NT2/D1 (cell line): ENCODE measurements around the gene HOTAIR.

Experiments used
- DNase-seq: peaks from one replicate; pipeline ENCODE4 v3.0.0-alpha.2; 2011; ENCODE audit warnings: low read depth, low spot score
- H3K27me3 ChIP-seq: 2 replicates; pipeline ENCODE4 v1.6.0; 2011; ENCODE audit warnings: mild to moderate bottlenecking; ENCODE audit not compliant: insufficient read length, insufficient read depth
- H3K36me3 ChIP-seq: 2 replicates; pipeline ENCODE4 v1.6.1; 2011; ENCODE audit warnings: mild to moderate bottlenecking, low read length, mixed read lengths; ENCODE audit not compliant: insufficient read depth, insufficient read length
- H3K4me1 ChIP-seq: 2 replicates; pipeline ENCODE4 v1.5.1; 2011; ENCODE audit not compliant: insufficient read depth, insufficient read length
- H3K4me3 ChIP-seq: 2 replicates; pipeline ENCODE4 v1.5.1; 2011; ENCODE audit warnings: low read depth; ENCODE audit not compliant: insufficient read length
- H3K9ac ChIP-seq: 2 replicates; pipeline ENCODE4 v1.6.0; 2011; ENCODE audit warnings: low read depth; ENCODE audit not compliant: insufficient read length
- H3K9me3 ChIP-seq: 2 replicates; pipeline ENCODE4 v1.5.1; 2011; ENCODE audit warnings: mild to moderate bottlenecking, low read length; ENCODE audit not compliant: insufficient read depth
- SUZ12 ChIP-seq: IDR thresholded peaks from 2 replicates; pipeline ENCODE4 v1.6.1; 2011; ENCODE audit not compliant: insufficient read length, insufficient read depth; ENCODE audit errors: extremely low read depth
- YY1 ChIP-seq: IDR thresholded peaks from 2 replicates; pipeline ENCODE4 v1.6.1; 2011; ENCODE audit not compliant: insufficient read length, insufficient read depth
- ZNF274 ChIP-seq: IDR thresholded peaks from 2 replicates; pipeline ENCODE4 v1.6.1; 2011; ENCODE audit warnings: mild to moderate bottlenecking, low read depth, low read length

HOTAIR gene

DNA sequence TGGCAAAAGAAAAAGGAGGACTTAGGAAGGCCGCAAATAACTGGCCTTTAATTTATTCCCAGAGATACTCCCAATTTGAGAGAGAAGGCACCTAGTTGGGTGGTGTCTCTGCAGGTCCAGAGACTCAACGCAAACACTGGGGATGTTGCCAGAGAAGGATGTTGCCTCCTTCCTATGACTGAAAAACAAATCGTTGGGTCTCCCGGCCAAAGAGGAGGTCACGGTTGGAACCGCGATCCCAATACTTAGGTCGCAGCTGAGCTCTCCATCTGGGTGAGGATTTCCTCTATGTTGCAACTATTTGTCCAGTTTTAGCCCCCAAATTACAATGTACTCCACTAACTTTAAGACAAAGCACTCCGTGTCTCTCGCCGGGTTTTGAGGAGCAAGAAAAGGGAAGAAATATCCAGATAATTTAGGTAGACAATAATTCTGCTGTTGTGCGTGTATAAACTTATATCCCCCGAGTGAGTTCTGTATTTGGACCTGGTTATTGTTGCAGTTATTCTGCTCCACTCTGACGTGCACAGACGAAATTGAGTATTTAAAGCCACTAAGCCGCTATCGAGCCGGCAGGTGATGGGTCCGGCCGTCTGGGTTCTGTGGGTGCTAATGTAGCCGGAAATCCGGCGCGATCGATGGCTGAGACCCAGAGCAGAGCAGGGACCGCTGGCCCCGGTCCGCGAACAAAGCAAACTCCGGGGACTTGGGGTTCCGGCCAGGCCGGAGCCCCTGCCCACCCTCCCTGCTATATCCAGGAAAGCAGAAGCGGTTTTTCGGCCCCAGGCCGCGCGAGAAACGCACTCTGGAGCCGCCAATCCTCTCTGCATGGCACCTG is 14.3 kb downstream of the HOTAIR start:
- Histone ChIP-seq H3K9me3 (no peaks in the 10 kb centered on the region), H3K36me3 (no peaks in the 10 kb centered on the region), H3K4me3 (no peak overlapping the region), H3K4me1 (no peaks in the 10 kb centered on the region), H3K9ac (no peak overlapping the region), H3K27me3 (peaks cover 100% of the 10 kb centered on the region)
- DNase-seq = no peak
- TF ChIP-seq SUZ12 (no peak), YY1 (no peak), ZNF274 (no peak)

DNA sequence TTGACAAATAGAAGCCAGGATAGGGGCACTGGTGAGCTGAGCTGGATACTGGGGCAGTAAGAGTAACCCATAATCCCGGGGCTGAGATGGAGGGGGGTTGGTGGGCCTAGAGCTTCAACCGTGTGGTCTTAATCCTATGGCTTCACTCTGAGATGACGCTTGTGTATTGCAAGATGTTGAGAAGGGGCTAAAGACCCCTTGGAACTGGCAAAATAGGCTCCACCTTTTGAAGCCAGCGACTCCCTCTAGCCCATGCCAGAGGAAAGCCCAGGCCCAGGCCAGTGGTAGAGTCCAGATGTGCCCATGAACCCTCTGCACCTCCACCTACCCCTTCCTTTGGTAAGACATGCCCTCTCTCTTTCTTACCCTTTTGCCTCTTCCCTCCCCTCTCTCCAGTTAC is 15.4 kb downstream of the HOTAIR start:
- H3K9ac ChIP-seq = no peak overlapping the region
- H3K9me3 ChIP-seq = no peaks in the 10 kb centered on the region
- DNase-seq = no peak
- H3K4me3 ChIP-seq = no peak overlapping the region
- TF ChIP-seq SUZ12 (no peak), ZNF274 (no peak), YY1 (no peak)
- peaks cover 4% of the 10 kb centered on the region for H3K4me1 ChIP-seq
- H3K36me3 ChIP-seq = no peaks in the 10 kb centered on the region
- peaks cover 100% of the 10 kb centered on the region for H3K27me3 ChIP-seq

DNA sequence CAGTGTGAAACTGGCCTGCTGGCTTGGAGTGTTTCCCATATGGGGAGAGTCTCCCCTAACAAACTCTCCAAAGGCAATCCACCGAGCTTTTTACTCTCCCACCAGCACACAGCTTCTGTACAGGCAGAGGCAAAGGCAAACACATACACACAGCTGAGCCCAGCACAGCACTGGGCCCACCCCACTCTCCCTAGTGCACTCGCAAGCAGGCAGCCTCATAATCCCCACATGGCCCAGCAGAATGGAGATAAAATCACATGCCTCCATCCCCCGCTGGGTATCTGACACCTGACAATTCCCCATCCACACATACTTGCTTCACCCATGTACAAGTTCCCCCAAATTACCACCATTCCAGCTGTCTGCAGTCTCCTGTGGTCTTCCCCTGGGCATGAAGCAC is 16.6 kb downstream of the HOTAIR start:
- peaks cover 100% of the 10 kb centered on the region for H3K27me3 ChIP-seq
- no peak overlapping the region for H3K9ac ChIP-seq
- peaks cover 10% of the 10 kb centered on the region for H3K4me1 ChIP-seq
- H3K4me3 ChIP-seq = no peak overlapping the region
- no peak for TF ChIP-seq YY1
- TF ChIP-seq SUZ12 = no peak
- no peak for TF ChIP-seq ZNF274
- H3K36me3 ChIP-seq = no peaks in the 10 kb centered on the region
- no peak for DNase-seq
- no peaks in the 10 kb centered on the region for H3K9me3 ChIP-seq

DNA sequence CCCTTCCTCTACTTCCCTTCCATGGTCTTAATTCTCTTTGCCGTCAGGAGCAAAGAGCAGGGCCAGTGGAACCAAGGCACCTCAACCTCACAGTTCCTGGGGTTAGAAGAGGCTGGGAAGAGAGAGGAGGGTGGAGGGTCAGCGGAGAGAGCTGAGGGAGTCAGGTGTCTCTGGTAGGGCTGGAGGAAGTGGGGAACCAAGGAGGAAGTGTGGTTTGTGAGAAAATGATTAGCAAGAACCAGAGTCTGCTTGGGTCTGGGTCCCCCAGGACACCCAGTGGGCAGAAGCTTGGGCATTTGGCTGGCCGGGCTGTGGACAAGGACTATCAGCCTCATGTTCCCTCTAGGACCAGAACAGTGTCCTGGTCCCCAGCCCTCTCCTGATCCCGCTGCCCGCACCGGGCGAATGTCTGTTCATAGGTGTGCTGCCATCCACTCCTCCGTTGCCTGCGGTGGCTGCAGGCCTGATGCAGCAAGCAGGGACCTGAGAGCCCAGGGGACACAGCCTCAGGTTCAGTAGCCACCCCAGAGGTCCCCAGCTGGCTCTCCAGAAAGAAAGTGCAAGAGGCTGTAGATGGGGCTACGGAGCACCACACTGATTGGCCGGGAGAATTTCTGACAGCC is 17.7 kb downstream of the HOTAIR start:
- TF ChIP-seq YY1 (no peak), ZNF274 (no peak), SUZ12 (peak; percentile 58)
- peaks cover 14% of the 10 kb centered on the region for H3K4me1 ChIP-seq
- H3K4me3 ChIP-seq = no peak overlapping the region
- H3K27me3 ChIP-seq = peaks cover 100% of the 10 kb centered on the region
- H3K9ac ChIP-seq = no peak overlapping the region
- H3K36me3 ChIP-seq = no peaks in the 10 kb centered on the region
- H3K9me3 ChIP-seq = no peaks in the 10 kb centered on the region
- DNase-seq = no peak

DNA sequence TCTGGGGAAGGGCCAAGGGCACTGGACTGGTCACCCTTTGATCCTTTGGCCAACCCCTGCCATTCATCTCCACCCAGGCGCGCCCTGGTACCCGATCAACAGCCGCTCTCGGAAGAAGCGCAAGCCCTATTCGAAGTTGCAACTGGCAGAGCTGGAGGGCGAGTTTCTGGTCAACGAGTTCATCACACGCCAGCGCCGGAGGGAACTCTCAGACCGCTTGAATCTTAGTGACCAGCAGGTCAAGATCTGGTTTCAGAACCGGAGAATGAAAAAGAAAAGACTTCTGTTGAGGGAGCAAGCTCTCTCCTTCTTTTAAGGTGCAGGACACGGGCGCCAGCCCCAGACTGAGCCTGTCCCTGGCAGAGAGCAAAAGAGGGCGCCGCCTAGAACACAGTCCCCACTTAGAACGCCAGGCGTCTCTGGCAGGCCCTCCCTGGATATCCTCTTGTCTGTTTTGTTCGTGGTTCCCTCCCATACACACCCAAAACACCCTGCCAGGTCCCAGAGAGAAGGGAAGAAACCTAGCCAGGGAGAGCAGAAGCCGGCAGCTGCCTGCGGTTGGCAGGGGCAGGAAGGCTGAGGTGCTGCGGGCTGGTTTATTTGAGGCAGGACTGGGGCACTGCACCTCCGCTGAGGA is 18.4 kb downstream of the HOTAIR start:
- no peak for DNase-seq
- Histone ChIP-seq H3K27me3 (peaks cover 100% of the 10 kb centered on the region), H3K36me3 (no peaks in the 10 kb centered on the region), H3K4me3 (no peak overlapping the region), H3K9me3 (no peaks in the 10 kb centered on the region), H3K4me1 (peaks cover 19% of the 10 kb centered on the region), H3K9ac (no peak overlapping the region)
- TF ChIP-seq ZNF274 = no peak
- TF ChIP-seq SUZ12 = peak; percentile 56

DNA sequence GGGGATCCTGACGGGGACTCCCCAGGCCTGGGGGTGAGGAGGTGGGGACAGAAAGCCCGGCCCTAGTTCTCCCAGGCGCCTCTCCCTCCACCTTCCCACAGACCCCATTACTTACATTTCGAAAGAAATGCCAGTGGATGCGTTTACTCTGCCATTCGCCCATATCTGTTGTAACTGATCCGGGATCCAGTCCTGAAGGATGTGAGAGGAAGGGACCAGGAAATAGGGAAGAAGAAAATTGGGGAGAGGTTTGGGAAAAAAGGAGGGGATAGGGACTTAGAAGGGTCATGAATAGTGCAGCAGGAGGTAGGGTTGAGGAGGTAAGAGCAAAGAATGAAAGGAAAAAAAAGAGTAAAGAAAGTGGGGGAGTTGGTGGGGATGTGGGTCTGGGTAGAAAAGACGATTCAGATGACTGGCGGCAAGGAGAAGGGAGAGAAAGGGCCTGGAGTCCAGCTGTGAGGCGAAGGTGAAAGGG is 18.9 kb downstream of the HOTAIR start:
- H3K4me3 ChIP-seq = no peak overlapping the region
- TF ChIP-seq SUZ12 (no peak), ZNF274 (no peak), YY1 (no peak)
- no peaks in the 10 kb centered on the region for H3K9me3 ChIP-seq
- H3K9ac ChIP-seq = no peak overlapping the region
- peaks cover 24% of the 10 kb centered on the region for H3K4me1 ChIP-seq
- peaks cover 100% of the 10 kb centered on the region for H3K27me3 ChIP-seq
- no peaks in the 10 kb centered on the region for H3K36me3 ChIP-seq
- DNase-seq = no peak
